22Rv1 (cell line): ENCODE measurements around the gene SUFU.
"Not testable (repeated sequence)": the region's sequence is repeated elsewhere in the genome, so short reads cannot be mapped to it uniquely, and the experiment has no call there.

Experiments
- H3K27ac ChIP-seq: fragments of 450-650 bp; 2 replicates; pipeline ENCODE4 v1.5.1; 2017
- ZFX ChIP-seq: fragments of 450-650 bp; IDR thresholded peaks from 2 replicates; pipeline ENCODE4 v1.6.1; 2017; ENCODE audit warnings: antibody characterized with exemption, borderline replicate concordance
- TF ChIP-seq, protein P1 (sequence below): fragments of 450-650 bp; IDR thresholded peaks from 2 replicates; pipeline ENCODE4 v1.5.1; 2017; ENCODE audit warnings: mild to moderate bottlenecking

Gene SUFU

DNA sequence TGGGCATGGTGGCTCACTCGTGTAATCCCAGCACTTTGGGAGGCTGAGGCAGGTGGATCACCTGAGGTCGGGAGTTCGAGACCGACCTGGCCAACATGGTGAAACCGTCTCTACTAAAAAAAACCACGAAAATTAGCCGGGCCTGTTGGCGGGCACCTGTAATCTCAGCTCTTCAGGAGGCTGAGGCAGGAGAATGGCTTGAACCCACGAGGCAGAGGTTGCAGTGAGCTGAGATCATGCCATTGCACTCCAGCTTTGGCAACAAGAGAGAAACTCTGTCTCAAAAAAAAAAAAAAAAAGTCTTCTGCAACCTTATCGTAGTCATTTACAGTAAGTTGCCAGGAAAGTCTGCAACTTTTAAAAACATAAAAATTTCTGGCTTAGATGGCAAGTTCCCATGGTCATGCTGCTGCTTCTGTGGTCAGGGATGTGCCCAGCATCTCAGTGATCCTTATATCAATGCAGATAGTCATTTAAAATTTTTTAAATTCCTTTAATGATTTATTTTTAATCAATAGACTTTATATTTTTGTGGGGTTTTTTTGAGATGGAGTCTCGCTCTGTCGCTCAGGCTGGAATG, 15.6 kb downstream of the SUFU start:
- H3K27ac ChIP-seq: no peak overlapping the region
- TF ChIP-seq, protein P1, sequence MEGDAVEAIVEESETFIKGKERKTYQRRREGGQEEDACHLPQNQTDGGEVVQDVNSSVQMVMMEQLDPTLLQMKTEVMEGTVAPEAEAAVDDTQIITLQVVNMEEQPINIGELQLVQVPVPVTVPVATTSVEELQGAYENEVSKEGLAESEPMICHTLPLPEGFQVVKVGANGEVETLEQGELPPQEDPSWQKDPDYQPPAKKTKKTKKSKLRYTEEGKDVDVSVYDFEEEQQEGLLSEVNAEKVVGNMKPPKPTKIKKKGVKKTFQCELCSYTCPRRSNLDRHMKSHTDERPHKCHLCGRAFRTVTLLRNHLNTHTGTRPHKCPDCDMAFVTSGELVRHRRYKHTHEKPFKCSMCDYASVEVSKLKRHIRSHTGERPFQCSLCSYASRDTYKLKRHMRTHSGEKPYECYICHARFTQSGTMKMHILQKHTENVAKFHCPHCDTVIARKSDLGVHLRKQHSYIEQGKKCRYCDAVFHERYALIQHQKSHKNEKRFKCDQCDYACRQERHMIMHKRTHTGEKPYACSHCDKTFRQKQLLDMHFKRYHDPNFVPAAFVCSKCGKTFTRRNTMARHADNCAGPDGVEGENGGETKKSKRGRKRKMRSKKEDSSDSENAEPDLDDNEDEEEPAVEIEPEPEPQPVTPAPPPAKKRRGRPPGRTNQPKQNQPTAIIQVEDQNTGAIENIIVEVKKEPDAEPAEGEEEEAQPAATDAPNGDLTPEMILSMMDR: no peak

DNA sequence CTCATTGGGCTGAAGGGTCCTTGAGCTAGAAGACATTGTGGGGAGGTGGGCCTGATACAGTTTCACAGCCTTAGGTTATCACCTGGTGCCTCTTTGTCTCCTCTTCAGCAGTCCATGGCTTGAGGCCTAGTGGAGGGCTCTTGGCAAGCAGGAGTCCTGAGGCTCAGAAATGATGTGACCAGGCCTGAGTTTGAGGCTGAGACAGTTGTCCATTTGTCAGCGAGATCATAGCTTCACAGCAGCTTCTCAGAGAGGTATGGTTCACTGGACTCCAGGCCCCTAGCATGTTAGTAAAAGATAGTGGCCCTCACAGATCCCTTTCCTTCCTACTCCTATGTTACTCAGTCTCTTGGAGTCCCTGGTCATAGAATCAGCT, 19.1 kb downstream of the SUFU start:
- TF ChIP-seq, protein P1: no peak
- no peak overlapping the region for H3K27ac ChIP-seq

DNA sequence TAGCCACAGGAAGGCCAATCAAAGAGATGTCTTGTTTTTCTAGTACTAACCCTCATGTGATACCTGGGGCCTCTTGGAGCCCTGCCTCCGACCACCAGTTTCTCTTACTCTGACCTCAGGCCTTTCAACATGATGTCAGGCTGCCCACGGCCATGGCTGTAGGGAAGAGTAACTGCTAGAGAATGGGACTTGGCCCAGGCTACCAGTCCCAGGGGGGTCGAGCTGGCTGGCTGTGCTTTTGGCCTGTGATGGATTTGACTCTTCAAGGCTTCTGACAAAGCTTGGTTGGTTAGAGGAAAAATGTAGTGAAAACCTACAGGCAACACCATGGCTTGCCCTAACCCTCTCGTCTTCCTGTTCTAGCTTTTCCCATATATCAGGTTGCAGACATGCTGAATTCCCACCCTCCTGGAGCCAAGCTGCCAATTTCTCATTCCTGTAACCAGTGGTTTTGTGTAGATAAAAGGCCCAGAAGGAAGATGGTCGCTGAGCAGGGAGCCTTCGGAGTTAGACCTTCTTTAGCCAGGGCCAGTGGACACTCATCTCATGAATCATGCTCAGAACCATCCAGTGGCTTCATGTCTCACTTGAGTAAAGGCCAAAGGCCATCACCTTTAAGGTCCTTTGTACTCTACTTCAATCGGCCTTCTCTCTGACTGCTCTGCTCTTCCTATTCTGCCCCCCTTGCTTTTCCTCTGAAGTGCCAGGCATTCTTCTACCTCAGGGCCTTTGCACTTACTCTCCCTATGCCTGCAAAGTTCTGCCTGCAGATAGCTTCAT, 19.7 kb downstream of the SUFU start:
- H3K27ac ChIP-seq: no peak overlapping the region
- no peak for TF ChIP-seq ZFX
- TF ChIP-seq, protein P1: no peak

DNA sequence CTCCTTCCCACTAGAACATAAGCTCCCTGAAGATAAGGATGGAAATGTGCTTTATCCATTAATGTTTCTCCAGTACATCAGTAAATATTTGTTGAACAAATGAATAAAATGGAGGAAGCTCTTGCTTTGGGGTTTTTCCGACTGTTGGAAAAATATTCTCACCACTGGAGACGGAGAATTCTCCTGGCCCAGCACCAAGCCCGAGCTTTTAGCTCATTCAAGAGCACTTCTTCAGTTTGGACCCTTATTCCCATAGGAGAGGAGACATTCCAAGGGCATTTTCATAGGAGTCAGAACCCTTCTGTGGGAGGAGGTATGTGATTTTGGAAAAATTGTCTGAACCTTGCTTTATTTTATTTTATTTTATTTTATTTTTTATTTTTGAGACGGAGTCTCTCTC, 21.0 kb downstream of the SUFU start:
- no peak for TF ChIP-seq ZFX
- TF ChIP-seq, protein P1: no peak
- H3K27ac ChIP-seq: no peak overlapping the region

DNA sequence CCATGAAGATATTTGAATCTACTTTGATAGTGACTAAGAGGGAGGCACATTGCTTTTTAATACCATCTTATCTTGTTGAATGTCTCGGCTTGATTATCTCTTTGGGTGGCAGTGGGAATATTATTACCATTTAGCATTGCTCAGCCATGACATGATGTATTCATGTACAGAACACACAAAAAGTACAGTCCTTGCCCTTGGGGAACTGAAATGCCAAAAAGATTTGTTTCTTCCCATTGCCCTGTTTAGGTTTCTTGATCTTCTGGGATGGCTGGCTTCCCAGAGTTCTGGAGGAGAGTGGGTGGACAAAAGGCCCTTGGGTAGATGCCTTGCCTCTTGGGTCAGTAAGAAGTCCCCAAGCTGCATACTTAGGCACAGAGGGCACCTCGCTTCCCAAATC, 23.8 kb downstream of the SUFU start:
- no peak for TF ChIP-seq ZFX
- TF ChIP-seq, protein P1: no peak
- H3K27ac ChIP-seq: no peak overlapping the region

DNA sequence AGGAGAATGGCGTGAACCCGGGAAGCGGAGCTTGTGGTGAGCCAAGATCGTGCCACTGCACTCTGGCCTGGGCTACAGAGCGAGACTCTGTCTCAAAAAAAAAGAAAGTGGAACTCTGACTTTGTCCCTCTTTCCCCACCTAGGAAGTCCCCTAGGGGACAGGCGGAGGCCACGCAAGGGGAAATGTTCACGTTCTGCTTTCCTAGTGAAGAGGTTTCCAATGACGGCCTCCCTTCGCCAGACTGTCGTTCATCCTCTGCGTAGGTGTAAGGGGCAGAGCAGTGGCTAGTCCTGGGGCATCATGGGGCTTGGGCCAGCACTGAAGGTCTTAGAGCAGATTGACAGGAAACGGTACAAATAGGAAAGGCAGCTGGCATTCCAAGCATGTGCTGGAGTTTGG, 30.6 kb downstream of the SUFU start:
- TF ChIP-seq ZFX: no peak
- TF ChIP-seq, protein P1: no peak
- H3K27ac ChIP-seq: no peak overlapping the region

DNA sequence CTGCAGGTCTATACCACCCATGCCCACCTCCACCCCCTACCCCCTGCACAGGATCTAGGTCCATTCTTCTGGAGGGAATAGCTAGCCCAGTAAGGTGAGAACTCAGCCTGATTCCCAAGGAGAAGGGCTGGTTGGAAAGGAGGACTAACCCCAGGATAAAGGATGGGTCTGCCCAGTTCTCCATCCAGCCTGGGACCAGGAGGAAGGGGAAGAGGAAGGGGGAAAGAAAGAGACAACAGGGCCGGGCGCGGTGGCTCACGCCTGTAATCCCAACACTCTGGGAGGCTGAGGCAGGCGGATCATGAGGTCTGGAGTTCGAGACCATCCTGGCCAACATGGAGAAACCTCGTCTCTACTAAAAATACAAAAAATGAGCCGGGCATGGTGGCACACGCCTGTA, 31.2 kb downstream of the SUFU start:
- H3K27ac ChIP-seq: not testable (repeated sequence)
